Ishikawa (cell line): ENCODE measurements around the gene HOXA9.
A peak's percentile ranks its signal among the peaks of the same experiment; 100 is the strongest.

ENCODE experiments used
- CEBPB ChIP-seq: IDR thresholded peaks from 2 replicates; pipeline ENCODE4 v1.6.1; 2012
- CREB1 ChIP-seq: IDR thresholded peaks from 2 replicates; pipeline ENCODE4 v1.6.1; 2012; ENCODE audit warnings: low read depth
- EGR1 ChIP-seq: IDR thresholded peaks from 2 replicates; pipeline ENCODE4 v1.6.1; 2012
- EP300 ChIP-seq: IDR thresholded peaks from 2 replicates; pipeline ENCODE4 v1.6.1; 2012; ENCODE audit warnings: borderline replicate concordance
- FOXM1 ChIP-seq: IDR thresholded peaks from 2 replicates; pipeline ENCODE4 v1.6.1; 2012; ENCODE audit warnings: low read depth, borderline replicate concordance
- NFIC ChIP-seq: IDR thresholded peaks from 2 replicates; pipeline ENCODE4 v1.6.1; 2012
- RAD21 ChIP-seq: IDR thresholded peaks from 2 replicates; pipeline ENCODE4 v1.6.1; 2012; ENCODE audit warnings: low read depth
- TAF1 ChIP-seq: IDR thresholded peaks from 2 replicates; pipeline ENCODE4 v1.6.1; 2012; ENCODE audit warnings: low read depth, mild to moderate bottlenecking
- TCF12 ChIP-seq: IDR thresholded peaks from 2 replicates; pipeline ENCODE4 v1.6.1; 2012; ENCODE audit warnings: low read depth
- TEAD4 ChIP-seq: IDR thresholded peaks from 2 replicates; pipeline ENCODE4 v1.6.1; 2012
- USF1 ChIP-seq: IDR thresholded peaks from 2 replicates; pipeline ENCODE4 v1.6.1; 2012
- YY1 ChIP-seq: IDR thresholded peaks from 2 replicates; pipeline ENCODE4 v1.6.1; 2012; ENCODE audit warnings: low read depth
- ZBTB7A ChIP-seq: IDR thresholded peaks from 2 replicates; pipeline ENCODE4 v1.6.1; 2012; ENCODE audit warnings: low read depth
- TF ChIP-seq, protein P1 (sequence below): IDR thresholded peaks from 2 replicates; pipeline ENCODE4 v1.6.1; 2012; ENCODE audit warnings: low read depth, mild to moderate bottlenecking
- TF ChIP-seq, protein P2 (sequence below): IDR thresholded peaks from 2 replicates; pipeline ENCODE4 v1.6.1; 2012

The HOXA9 gene

GRCh38 chr7:27200761-27201579 is 35.6 kb upstream of the HOXA9 start:
- no peak for TF ChIP-seq CREB1
- TF ChIP-seq TCF12, result no peak
- TF ChIP-seq CEBPB, result no peak
- TF ChIP-seq EP300, result no peak
- TF ChIP-seq RAD21, result no peak
- TF ChIP-seq USF1, result no peak
- TF ChIP-seq YY1, result no peak
- TF ChIP-seq EGR1, result no peak
- no peak for TF ChIP-seq TAF1
- no peak for TF ChIP-seq TEAD4
- no peak for TF ChIP-seq NFIC
- TF ChIP-seq FOXM1, result no peak
- TF ChIP-seq, protein P1, sequence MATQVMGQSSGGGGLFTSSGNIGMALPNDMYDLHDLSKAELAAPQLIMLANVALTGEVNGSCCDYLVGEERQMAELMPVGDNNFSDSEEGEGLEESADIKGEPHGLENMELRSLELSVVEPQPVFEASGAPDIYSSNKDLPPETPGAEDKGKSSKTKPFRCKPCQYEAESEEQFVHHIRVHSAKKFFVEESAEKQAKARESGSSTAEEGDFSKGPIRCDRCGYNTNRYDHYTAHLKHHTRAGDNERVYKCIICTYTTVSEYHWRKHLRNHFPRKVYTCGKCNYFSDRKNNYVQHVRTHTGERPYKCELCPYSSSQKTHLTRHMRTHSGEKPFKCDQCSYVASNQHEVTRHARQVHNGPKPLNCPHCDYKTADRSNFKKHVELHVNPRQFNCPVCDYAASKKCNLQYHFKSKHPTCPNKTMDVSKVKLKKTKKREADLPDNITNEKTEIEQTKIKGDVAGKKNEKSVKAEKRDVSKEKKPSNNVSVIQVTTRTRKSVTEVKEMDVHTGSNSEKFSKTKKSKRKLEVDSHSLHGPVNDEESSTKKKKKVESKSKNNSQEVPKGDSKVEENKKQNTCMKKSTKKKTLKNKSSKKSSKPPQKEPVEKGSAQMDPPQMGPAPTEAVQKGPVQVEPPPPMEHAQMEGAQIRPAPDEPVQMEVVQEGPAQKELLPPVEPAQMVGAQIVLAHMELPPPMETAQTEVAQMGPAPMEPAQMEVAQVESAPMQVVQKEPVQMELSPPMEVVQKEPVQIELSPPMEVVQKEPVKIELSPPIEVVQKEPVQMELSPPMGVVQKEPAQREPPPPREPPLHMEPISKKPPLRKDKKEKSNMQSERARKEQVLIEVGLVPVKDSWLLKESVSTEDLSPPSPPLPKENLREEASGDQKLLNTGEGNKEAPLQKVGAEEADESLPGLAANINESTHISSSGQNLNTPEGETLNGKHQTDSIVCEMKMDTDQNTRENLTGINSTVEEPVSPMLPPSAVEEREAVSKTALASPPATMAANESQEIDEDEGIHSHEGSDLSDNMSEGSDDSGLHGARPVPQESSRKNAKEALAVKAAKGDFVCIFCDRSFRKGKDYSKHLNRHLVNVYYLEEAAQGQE, result no peak
- no peak for TF ChIP-seq ZBTB7A
- TF ChIP-seq, protein P2, sequence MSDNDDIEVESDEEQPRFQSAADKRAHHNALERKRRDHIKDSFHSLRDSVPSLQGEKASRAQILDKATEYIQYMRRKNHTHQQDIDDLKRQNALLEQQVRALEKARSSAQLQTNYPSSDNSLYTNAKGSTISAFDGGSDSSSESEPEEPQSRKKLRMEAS, result no peak

DNA sequence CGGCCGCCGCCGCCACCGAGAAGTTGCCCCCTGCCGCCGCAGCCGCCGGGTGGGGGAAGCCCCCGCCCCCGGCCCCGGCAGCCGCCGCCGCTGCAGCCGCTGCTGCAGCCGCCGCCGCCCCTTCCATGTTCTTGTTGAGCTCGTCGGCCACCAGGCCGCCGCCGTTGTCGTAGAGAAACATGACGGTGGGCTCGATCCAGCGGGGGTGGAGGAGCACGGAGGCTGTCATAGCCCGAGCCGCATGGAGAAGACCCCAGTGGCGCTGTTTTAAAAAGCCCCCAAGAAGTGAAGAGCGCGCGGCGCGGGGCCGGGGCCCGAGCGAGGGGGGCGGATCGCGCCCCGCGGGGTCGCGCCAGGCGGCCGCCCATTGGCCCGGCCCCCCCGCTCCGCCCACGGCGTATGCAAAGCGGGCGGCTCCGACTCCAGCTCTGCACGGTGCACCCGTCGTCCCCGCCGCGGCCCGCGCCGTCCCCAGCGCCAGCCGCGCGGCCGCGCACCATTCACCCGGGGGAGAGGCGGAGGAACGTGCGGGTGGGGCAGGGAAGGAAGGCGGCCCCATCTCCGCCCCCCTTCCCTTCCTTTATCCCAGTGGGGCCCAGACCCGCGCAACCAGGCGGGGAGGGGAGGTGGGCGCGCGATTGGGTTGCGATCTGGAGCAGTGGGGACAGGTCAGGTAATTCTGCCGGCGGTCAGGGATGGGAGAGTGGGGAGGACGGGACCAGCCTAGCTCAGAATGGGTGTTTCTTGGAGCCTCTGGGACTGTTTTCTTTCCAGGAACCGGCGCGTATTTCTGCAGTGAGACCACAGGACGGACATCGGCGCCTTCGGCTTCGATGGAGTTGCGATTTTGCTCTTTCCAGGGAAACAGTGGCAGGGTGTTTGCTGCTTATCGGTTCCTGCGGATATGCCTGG is 34.8 kb upstream of the HOXA9 start, which contains the start of gene HOXA13:
TSS of gene HOXA13 (minus strand) at position 243 of the 912 bp plus-strand sequence. CDS start at position 229, 14 bp downstream.
- no peak for TF ChIP-seq FOXM1
- TF ChIP-seq, protein P1, result no peak
- no peak for TF ChIP-seq YY1
- TF ChIP-seq EGR1, result peak; percentile 50
- peak; percentile 18; the same call in 1 of the 2 replicates for TF ChIP-seq ZBTB7A
- no peak for TF ChIP-seq CREB1
- no peak for TF ChIP-seq EP300
- no peak for TF ChIP-seq NFIC
- TF ChIP-seq, protein P2, result peak; percentile 45; the same call in 1 of the 2 replicates
- no peak for TF ChIP-seq USF1

DNA sequence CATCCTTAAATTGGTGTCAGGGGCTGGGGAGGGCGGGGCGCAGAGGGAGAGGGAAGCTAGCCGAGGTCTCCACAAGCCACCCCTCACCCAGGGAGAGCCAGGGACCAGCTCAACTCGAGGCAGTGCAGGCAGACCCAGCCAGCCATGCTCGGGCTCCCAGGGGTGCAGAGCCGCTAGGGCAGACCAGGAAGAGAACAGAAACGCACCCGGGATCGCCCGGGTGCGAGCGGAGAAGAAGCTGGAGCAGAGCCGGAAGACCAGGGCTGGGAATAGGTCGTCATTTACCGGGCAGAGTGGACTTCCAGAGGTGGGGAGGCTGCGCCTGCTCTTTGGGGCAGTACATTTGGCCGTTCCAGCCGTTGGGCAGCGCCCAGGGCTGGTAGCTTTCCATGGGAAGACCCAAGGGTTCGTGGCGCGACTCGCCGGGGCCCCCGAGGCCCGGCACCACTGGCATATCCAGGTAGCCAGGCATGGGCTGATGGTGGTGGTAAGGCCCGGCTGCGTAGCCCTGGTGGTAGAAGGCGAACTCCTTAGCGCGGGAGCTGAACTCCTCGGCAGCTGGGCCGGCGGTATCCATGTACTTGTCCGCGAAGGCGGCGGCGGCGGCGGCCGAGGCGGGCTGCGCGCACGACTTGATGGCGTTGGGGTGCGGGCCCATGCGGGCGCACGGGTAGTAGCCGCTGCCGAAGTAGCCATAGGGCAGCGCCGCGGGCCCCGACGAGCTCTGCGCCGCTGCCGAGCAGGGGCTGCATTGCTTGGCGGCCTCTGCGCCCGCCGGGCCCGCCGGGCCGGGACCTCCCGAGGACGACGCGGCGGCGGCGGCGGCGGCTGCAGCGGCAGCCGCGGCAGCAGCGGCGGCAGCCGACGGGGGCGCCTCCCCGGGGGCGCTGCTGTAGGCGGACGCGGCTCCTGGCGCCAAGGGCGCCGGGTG is 33.8 kb upstream of the HOXA9 start:
- TF ChIP-seq TEAD4 (no peak), ZBTB7A (0 out of 2 replicates have a peak, but pooled peaks have one; percentile 18), NFIC (no peak), FOXM1 (no peak), EP300 (no peak), CEBPB (no peak), TAF1 (no peak), USF1 (no peak), EGR1 (no peak), RAD21 (no peak), CREB1 (no peak), YY1 (no peak), TCF12 (no peak)
- TF ChIP-seq, protein P2, result peak; percentile 48; the same call in 1 of the 2 replicates
- TF ChIP-seq, protein P1, result no peak
